GM21360 (cell line): ENCODE data around the gene LBH.

ENCODE experiments used
- ATAC-seq: cut with Tn5 transposase; IDR thresholded peaks from one replicate; pipeline ENCODE4 v1.9.1; 2021; ENCODE audit warnings: mild to moderate bottlenecking, moderate library complexity; ENCODE audit not compliant: unreplicated experiment

LBH gene

DNA sequence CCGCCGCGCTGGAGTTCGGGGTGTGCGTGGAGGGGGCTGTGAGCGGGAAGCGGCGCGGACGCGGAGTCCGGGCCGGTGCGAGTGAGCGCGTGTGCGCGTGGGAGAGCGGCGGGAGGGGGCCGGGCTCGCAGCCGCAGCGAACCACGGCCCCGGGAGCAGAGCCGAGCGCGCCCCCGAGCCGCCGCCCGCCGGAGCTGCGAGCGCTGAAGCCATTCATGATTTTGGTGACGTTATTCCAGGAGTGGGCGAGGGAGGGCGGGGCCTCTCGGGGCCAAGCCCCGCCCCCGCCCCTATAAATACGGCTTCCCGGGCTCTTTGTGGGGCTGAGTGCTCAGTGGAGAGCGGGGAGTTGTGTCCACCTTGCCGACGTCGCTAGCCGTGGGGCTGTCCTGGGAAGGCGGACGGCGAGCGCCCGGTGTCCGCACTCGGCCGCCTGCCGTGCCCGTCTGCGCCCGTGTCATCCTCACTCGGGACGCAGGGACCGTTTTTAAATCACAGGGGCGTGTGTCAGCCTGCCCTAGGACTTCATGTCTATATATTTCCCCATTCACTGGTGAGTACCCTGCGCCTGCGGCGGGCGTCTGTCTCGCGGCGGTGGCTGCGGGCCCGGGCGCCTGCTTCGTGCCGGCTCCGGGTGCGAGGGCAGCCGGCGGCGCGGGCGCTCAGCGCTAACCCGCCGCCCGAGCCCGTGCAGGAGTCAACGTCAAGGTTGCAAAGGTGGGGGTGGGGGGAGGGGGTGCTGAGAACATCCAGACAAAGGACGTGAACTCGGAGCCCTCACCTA is at the start of gene LBH:
Gene LBH (plus strand): TSS at position 323 of the 784 bp plus-strand sequence. CDS start 205 bp downstream, at position 528.
- peak; percentile 44 for ATAC-seq

DNA sequence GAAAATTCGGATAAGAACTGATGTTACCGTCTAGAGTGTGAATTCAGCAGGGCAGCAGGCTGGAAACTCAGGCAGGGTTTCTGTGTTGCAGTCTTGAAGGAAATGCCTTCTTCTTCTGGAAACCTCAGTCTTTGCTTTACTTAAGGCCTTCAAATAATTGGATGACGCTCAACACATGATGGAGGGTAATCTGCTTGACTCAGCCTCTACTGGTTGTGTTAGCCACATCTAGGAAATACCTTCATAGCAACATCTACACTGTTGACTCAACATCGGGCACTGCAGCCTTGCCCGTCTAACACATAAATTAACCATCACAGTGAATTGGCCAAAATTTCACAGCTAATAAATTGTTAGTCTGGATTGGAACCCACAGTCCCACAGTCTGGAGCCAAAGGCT is 47.3 kb upstream of the LBH start:
- ATAC-seq: no peak

DNA sequence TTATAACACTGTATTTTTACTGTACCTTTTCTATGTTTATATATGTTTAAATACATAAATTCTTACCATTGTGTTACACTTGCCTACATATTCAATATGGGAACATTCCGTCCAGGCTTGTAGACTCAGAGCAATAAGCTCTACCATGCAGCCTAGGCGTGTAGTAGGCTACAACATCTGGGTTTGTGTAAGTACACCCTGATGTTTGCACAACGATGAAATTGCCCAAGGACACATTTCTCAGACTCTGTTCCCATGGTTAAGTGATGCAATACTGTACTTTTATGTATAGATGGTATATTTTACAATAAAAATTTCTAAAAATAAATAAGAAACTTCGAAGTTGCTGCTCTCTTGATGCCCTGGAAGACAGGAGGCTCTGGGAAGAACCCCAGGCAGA is 46.2 kb upstream of the LBH start:
- ATAC-seq: no peak

DNA sequence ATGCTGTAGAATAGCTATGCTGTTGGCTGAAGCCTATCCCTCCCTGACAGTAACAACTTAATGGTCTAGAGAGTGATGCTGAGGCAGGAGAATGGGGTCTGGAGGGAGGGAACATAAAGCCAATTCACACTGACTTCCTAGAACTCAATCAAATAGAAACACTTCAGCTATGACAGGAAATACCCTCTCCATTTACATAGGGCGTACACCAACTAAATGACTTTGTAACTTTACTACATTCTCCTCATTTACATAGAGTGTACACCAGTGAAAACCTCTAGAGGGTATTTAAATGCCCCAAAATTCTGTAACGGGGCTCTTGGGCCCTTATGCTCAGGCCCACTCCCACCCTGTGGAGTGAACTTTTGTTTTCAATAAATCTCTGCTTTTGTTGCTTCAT is 43.0 kb upstream of the LBH start:
- ATAC-seq: no peak

DNA sequence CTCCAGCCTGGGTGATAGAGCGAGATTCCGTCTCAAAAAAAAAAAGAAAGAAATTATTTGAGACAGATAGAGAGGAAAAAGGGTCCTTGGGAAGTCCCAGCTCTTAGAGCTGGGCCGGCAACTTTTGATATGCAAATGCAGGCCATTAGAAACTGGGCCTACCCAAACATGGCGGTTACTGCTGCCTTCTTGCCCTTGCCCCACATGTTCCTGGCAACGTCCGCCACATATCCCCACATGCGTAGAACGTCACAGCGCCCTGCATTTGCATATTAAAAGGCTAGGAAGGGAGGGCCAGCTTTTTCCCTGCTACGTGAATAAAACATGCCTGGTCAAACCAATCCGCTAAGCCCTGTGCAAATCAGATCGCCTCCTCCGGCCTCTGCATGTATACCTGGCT is 40.7 kb upstream of the LBH start:
- ATAC-seq: no peak

DNA sequence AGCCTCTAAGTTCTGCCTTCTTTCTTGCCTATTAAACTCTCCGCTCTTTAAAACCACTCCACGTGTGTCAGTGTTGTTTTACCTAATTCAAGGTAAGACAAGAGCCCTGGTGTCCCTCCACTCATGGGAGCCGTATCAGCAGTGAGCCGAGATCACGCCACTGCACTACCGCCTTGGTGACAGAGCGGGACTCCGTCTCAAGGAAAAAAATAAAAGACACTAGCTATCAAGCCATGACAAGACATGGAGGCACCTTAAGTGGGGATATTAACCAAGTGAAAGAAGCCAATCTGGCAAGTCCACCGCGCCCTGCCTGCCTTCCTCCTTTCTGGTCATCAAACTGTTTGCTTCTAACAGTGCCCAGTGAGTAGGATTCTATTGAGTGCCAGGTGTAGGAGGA is 40.2 kb upstream of the LBH start:
- ATAC-seq: no peak

DNA sequence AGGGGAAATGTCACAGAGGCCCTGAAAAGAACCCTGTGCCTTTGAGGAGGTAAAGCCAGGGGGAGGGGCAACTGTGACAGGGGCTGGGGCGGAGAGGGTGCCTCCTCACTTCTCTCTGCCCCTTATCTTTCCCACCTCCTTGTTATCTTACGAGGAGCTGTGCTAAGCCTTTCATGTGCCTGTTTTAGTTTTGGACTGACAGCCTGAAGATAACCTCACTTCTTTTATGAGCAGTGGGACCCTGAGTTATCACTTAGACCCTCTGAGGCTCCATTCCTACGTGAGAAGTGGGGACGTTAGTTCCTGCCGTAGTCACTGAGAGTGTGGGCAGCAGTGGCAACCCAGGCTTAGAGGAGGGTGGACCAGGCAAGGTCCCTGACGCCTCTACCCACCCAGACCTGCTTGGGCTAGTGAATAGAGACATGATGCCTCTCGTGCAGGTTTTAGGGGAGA is 39.5 kb upstream of the LBH start:
- ATAC-seq: no peak

DNA sequence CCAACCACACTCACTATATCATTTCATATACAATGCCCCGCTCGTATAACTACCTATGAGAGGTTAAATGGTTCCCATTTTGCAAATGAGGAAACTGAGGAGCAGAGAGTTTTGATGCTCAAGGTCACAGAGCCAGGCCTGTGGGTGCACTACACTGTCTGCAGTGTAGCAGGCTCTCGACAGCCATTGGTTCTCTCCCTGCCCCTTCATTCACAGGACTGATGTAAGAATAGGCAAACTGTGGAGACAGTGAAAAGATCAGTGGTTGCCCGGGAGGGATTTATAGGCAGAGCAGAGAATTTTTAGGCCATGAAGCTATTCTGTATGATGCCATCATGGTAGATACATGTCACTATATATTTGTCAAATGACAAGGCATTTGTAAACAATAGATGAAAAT is 39.0 kb upstream of the LBH start:
- ATAC-seq: no peak

DNA sequence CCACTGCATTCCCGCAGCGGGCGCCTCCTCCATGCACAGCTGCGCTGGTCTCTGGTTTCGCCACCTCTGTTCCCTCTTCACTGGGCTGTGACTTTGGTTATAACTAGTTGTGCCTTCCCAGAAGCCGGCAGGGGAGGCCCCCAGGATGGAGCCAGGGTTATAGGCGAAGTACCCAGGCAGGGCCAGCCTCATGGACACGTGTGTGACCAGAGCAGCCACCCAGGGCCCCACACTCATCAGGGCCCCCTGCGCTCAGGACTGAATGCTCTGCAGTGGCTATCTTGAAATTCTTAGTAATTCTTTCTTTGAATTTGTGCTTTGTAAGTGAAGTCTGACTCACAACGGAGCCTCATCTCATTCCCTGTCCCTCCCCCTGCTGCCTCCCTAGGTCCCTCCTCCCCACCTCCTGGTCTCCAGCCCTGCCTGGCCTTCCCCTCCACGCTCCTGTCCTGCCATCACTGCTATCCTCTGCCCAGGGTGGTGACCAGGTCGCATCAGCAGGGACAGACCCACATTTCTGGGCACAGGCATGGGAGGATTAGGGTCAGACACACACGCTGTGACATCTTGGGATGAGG is 38.1 kb upstream of the LBH start:
- ATAC-seq: no peak

DNA sequence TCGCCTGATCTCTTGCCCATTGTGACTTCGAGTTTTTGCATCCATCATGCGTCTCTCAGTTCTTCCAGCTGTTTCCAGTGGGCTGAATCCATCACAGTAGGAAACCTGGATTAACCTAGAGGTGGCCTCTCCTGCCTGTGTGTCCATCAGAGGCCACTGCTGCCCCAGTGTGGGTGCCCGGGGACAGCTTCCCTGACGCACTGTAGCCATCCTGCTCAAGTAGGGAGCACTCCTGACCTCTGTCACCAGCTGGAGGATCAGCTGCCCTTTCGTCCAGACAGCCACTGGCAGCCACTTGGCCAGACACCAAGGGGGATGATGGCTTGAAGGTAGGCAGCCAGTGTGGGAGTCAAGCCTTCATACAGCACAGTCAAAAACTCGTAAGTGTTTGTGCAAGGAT is 36.9 kb upstream of the LBH start:
- ATAC-seq: no peak

DNA sequence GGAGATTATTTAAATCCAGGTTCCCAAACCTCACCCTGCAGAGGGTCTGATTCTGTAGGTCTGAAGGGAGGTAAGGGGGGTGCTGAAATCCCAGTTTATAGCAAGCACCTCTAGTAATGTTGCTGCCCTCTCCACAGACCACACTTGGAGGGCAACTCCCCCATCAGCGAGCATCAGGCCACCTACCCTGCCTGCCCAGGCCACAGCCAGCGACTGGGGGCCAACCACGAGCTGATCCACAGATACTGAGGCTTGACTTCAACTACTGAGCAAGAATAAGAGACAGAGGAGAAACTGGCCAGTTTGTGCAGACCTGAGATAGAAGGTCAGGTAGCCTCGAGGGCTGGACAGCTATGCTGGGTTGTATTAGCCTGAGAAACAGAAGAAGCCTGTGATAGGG is 36.3 kb upstream of the LBH start:
- ATAC-seq: no peak

DNA sequence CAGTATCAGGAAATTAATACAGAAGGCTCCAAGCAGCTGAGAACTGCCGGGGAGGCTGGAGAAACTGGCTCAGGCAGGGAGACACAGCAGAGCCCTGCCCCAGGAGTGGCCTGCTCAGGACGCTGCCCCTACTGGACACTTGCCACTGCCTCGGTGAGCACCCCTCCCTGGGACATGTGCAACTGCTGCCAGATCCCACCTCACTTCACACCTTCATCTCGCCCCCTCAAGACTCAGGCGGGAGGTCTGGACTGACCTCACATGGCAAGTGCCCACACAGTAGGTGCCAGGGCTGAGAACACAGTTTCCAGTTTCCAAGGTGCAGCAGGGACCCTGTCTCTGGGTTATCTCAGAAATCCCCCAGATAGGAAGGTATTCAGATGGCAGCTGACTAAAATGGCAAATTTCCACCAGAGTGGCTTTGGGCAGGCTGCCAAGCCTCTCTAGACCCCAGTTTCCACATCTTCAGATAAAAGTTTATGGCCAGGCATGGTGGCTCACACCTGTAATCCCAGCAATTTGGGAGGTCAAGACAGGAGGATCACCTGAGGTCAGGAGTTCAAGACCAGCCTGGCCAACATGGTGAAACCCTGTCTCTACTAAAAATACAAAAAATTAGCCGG is 33.7 kb upstream of the LBH start:
- no peak for ATAC-seq

DNA sequence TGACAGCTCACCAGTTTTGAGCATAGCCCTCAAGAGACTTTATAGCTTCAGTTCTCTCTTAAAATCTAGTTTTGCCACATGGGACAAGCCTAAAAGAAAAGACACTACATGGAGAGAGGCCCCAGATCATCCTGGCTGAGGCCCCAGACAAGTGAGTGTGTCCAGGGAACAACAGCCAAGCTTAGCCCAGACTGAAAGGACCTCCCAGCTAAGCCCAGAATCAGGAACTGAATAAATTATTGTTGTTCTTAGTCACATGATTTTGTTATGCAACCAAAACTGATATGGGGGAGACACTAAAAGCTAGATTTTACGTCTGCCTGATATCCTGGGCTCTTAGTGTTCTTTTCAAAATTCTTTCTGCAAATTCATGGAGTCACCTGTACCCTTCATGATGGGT is 29.3 kb upstream of the LBH start:
- ATAC-seq: no peak

DNA sequence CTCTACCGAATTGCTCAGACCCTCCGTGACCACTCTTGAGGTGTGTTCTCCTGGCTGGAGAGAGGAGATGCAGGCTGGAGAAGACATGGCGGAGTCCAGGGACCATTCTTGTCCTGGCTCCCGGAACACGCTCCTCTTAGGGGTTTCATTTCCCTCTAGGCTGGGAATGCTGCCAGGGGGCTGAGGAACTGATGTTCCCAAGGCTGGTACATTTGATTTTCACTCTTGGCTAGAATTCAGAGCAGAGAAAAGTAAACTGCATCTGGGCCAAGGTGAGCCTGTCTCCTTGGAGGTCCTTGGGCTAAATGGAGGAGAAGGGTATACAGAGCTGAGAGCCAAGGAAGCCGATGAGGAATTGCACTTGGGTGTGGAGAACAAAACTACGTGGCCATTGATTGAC is 28.2 kb upstream of the LBH start:
- no peak for ATAC-seq

DNA sequence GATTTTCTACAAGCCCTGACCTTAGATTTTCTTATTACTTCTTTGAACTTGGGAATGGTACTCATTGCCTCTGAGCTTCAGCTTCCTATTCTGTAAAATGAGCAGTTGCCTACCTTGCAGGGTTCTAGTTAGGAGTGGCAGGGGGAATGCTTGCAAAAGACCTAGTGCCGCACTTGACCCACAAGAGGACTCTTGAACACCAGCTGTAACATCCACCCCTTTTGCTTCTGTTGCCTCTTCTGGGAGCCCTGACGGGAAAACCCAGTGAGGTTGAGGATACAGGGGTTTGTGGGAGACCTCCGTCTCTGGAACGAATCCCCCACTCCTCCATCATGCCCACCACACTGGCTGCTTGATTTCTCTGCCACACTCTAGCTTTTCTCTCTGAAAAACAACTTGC is 27.1 kb upstream of the LBH start:
- ATAC-seq: no peak

DNA sequence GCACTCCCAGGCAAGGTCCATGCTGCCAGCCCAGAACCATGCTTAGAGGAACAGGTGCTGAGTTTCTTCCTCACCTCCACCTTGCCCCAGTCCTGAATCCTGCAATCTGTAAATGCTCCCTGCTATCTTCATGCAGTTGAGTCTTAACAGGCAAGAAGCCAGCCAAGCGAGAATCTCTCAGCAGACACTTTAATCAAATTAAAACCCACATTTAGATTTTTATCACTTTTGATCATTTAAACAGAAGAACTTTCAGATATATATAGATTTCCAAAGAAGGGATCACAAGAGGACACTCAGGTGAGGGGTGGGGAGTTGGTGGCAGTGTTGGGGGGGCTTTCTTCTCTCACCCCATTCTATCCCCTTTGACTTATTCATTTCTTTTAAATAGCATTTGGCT is 25.9 kb upstream of the LBH start:
- ATAC-seq: no peak

DNA sequence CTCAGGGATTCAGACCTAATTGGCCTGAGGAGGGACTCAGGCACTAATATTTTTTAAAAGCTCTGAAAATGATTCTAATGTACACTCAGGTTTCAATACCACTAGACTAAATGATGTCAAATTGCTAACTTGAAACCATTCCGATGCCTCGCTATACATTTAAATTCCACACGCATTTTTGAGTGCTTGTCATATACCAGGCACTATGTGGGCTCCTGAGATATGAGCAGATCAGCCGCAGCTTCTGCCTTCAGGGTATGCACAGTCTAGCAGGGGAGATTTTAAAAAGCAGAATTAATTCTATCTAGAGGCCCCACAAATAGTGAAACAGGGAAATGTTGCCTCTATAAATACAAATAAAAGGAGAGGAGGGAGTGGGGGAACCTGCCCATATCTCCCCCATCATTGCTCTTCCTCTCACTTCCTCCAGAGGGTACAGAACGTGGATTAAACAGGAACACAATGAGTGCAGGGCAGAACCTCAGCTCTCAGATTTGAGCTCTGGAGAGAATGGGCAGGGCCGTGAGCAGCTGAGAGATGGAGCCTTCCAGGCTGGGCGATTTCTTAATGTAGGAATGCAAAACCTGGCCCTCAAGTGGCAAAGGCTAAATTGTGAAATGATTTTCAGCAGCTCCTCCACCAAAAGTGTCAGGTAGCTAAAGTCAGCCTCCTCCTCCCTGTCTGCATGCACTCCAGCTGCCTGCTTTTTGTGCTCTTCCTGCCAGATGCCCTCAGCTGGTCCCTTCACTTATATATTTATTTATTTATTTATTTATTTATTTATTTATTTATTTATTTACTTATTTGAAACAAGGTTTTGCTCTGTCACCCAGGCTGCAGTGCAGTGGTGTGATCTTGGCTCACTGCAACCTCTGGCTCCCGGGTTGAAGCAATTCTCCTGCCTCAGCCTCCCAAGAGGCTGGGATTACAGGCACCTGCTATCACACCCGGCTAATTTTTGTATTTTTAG is 24.6 kb upstream of the LBH start:
- no peak for ATAC-seq

DNA sequence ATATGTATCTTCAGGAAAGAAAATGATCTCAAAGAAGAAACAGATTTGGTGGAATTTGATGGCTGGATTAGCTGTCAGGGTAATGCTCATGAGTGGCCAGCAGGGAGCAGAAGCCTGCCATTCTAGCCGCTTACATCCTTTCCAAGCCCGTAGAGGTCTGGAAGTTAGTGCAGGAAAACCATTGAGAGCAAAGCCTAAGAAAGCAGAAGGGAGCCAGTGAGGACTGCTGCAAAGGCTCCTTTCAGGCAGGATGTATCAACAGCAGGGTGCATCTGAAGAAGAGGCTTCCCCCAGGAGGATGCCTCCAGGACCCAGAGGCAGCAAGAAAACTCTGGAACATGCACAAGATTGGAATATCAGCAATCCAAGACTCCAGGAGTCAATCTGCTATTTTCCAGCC is 22.9 kb upstream of the LBH start:
- ATAC-seq: no peak

DNA sequence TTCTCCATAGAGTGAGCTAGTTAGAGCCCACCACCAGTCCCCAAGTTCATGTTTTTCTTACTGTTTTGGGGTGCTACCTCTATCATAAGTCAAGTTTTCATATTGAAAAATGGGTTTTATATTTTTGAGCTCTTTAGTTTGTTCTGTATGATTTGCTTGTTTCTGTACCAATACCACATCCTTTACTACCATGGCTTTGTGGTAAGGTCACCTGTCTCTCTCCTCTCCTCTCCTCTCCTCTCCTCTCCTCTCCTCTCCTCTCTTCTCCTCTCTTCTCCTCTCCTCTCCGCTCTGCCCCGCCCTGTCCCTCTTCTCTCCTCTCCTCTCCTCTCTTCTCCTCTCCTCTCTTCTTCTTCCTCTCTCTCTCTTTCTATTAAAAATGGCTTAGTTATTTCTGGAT is 22.1 kb upstream of the LBH start:
- no peak for ATAC-seq

DNA sequence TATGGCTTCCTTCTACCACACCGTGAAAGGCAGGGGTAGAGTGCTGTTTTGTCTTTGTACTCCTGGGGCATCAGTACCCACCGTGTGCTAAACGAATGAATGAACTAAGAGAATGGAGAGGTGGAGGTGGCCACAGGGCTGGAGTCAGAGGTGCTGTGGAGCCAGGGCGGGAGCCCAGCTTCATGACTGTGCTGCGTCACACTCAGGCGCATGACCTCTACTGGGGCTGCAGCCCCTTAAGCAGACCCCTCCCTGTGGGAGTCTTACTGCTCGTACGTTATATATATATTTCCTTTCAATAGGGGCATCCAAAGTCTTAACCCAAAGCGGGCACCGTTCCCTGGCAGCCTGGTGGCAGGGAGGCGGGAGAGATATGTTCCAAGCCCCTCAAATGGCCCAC is 18.0 kb upstream of the LBH start:
- ATAC-seq: no peak

DNA sequence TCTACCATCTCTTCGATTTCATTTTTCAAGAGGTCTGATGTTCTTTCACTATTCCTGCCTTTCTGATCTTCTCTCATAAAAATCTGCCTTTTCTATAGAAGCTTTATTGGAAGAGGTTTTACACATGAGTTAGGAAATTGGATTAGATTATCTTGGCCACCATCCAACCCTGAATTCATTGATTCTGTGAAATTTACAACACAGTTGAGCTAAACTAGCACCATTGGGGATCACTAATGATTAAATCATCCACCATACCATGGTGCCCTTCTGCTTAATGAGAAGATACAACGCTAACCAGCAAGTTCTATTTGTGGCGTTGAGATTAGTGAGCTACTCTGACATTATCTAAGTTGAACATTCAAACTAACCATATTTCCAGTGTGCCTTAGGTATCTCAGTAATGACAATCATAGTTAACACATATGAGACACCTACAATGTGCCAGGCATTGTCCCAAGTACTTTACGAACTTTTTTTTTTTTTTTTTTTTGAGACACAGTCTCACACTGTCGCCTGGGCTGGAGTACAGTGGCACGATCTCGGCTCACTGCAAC is 17.3 kb upstream of the LBH start:
- ATAC-seq: no peak
